Adrenal gland (tissue), 12 donors: ENCODE measurements around the gene C1orf105. TPM values are rescaled to one million over a fixed set of nuclear protein-coding genes. Genes with fewer than 3 reads are reported as not detected.

Experiments used
- DNase-seq, 7 donors: peaks; one replicate each; pipeline ENCODE4 v3.0.0-alpha.2; 2019 to 2020
- H3K27ac ChIP-seq, 5 donors: fragments of 200-600 bp; sonication (generic) in 4 of 5; 1 replicate in 3 of 5; 2 replicates in 2 of 5; pipeline versions ENCODE4 v1.5.1 to v1.8.0; 2016 to 2020; ENCODE audit warnings: mild to moderate bottlenecking in 1 of 5
- H3K27me3 ChIP-seq: fragments of 200-600 bp; 2 replicates; pipeline ENCODE4 v1.8.0; 2021
- H3K36me3 ChIP-seq, 2 donors: fragments of 200-600 bp; replicated peaks in 1 of 2; 1 replicate in 1 of 2; 2 replicates in 1 of 2; pipeline versions ENCODE4 v1.5.1 to v1.8.0; 2018 to 2022
- H3K4me1 ChIP-seq, 2 donors: fragments of 200-600 bp; replicated peaks in 1 of 2; 1 replicate in 1 of 2; 2 replicates in 1 of 2; pipeline versions ENCODE4 v1.5.1 to v1.8.0; 2018 to 2021
- H3K4me3 ChIP-seq, 4 donors: fragments of 200-600 bp; sonication (generic) in 3 of 4; one replicate each; pipeline ENCODE4 v1.5.1; 2016 to 2018
- H3K9me3 ChIP-seq, 3 donors: fragments of 200-600 bp; sonication (generic) in 1 of 3; replicated peaks in 1 of 3; 1 replicate in 2 of 3; 2 replicates in 1 of 3; pipeline versions ENCODE4 v1.5.1 to v1.8.0; 2016 to 2021
- POLR2A ChIP-seq, 2 donors: fragments of 450-650 bp; IDR thresholded peaks; one replicate each; pipeline ENCODE4 v1.6.1; 2017; ENCODE audit warnings: antibody characterized with exemption in 2 of 2, mild to moderate bottlenecking in 2 of 2, moderate library complexity in 1 of 2
- WGBS, 4 donors: extraction: QIAGEN DNeasy Blood & Tissue Kit in 2 of 4; methylation state at CpG; one replicate each; pipeline versions ENCODE4 v1.1.5 to v1.1.7; 2013 to 2017; 5-methylcytosine and 5-hydroxymethylcytosine counted together
- intact Hi-C, 2 donors: fragments of 100-400 bp; cut with DNase I; formaldehyde crosslinking; loops; one replicate each; pipeline versions ENCODE4 v1.14.1 to v1.15.0; 2022 to 2023
- polyA plus RNA-seq, 3 donors: library from polyadenylated mRNA; stranded (reverse); fragments of 200-250 nt in 2 of 3; fragments of 350-450 nt in 1 of 3; fragmentation: Illumina TruSeq in 1 of 3; extraction: RNeasy Lipid Tissue Mini Kit (QIAGEN cat#74804) in 1 of 3; gene quantifications; one replicate each; pipeline ENCODE4 v1.2.3, GENCODE V29; 2013 to 2014
- total RNA-seq, 9 donors: library from RNA; depleted of rRNA in 4 of 9; stranded (reverse); fragments of >200 nt in 4 of 9; fragments of 120-200 nt in 1 of 9; fragmentation: NEBNext Ultra II Directional in 1 of 9; extraction: Animal tissue kit (Norgen Biotek cat#: 25700) in 1 of 9; gene quantifications; one replicate each; pipeline versions ENCODE4 v1.1.0 to v1.2.4, GENCODE V29; 2013 to 2023
- TF ChIP-seq, protein P1 (sequence below), 6 experiments: fragments of 450-650 bp in 4 of 6; fragments of 200-600 bp in 2 of 6; sonication (generic) in 1 of 6; IDR thresholded peaks; 1 replicate in 5 of 6; 2 replicates in 1 of 6; pipeline versions ENCODE4 v1.5.1 to v1.8.0; 2016 to 2021; ENCODE audit warnings: antibody characterized with exemption in 6 of 6, mild to moderate bottlenecking in 2 of 6, moderate library complexity in 1 of 6
- donor health status: healthy with polysubstance abuse.
- donor health status: Bipolar disorder and iron deficiency.
- donor health status: DM: yes; HTN: yes; CAD: no.
- donor health status: DM: no; HTN: no; CAD: no.
- donor health status: DM: no; HTN: no; CAD: no.
- donor health status: DM: yes; HTN: yes; CAD: no.

The C1orf105 gene
- total and polyA plus RNA-seq, 12 donors = 0.37 to 0.80 (median 0.39) TPM; not detected in 9

DNA sequence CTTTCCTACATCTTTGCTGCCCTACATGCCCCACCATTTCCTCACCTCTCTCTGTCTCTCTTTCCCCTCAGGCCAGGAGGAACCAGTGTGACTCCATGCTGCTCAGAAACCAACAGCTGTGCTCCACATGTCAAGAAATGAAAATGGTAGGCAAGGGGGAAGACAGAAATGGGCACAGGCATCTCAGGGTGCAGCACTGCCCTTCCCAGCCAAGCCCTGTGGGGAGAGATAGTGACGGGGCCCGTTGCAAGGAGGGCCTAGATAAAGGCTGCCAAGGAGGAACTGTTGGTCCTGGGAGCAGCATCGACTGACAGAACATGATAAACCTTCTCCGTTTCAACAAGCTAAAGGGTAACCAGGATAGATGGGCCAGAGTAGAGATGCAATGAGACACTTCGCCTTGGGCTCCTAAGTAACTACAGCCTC, 35.9 kb downstream of the C1orf105 start:
- Histone ChIP-seq H3K27me3 (no peaks in the 10 kb centered on the region), H3K4me1 (peaks cover 5 to 33% of the 10 kb centered on the region in 2 donors), H3K4me3 (no peak overlapping the region), H3K9me3 (no peaks in the 10 kb centered on the region), H3K36me3 (no peaks in the 10 kb centered on the region), H3K27ac (no peak overlapping the region)
- intact Hi-C loops = no loop called here
- DNase-seq = no peak
- no peak for TF ChIP-seq POLR2A (IDR thresholded peaks at IDR 0.05)
- TF ChIP-seq, protein P1, sequence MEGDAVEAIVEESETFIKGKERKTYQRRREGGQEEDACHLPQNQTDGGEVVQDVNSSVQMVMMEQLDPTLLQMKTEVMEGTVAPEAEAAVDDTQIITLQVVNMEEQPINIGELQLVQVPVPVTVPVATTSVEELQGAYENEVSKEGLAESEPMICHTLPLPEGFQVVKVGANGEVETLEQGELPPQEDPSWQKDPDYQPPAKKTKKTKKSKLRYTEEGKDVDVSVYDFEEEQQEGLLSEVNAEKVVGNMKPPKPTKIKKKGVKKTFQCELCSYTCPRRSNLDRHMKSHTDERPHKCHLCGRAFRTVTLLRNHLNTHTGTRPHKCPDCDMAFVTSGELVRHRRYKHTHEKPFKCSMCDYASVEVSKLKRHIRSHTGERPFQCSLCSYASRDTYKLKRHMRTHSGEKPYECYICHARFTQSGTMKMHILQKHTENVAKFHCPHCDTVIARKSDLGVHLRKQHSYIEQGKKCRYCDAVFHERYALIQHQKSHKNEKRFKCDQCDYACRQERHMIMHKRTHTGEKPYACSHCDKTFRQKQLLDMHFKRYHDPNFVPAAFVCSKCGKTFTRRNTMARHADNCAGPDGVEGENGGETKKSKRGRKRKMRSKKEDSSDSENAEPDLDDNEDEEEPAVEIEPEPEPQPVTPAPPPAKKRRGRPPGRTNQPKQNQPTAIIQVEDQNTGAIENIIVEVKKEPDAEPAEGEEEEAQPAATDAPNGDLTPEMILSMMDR (IDR thresholded peaks at IDR 0.05) = no peak
- 89 to 96% (median 94%) methylated on average over 5 of the region's 5 CpGs for WGBS, 4 donors

DNA sequence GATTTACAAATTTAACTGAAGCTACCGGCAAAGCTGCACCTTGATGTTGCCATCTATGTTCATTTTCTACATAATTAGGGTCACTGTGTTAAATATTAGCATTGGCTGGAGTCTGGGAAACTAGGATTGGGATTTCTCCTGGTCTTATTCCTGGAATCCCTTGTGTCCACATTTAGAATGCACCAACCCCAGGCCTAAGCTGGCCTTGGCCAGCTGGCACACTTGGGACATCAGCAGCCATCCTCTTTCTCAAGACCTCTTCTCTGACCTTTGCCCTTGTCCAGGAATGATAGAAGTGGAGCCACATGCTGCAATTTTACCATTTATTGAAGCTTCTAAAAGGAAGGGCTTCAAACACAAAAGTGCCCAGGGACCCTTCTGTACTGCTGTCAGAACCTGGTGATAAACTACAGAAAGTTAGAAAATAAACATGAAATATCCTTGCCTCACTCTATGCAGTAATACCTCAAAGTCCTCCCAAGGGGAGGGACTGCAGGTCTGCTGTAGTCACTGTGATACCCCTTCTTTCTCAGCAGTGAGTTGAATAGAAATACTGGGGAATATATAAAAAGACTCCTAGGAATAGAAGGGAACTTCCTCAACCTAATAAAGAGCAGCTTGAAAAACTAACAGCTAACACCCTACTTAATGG, 37.1 kb downstream of the C1orf105 start:
- WGBS, 4 donors = 92 to 100% (median 97%) methylated on average over 1 of the region's 1 CpG
- H3K9me3 ChIP-seq = no peaks in the 10 kb centered on the region
- no peak overlapping the region for H3K4me3 ChIP-seq
- H3K27me3 ChIP-seq = no peaks in the 10 kb centered on the region
- intact Hi-C loops = no loop called here
- peaks cover 5 to 22% of the 10 kb centered on the region in 2 donors for H3K4me1 ChIP-seq
- no peak overlapping the region for H3K27ac ChIP-seq
- no peak for DNase-seq
- TF ChIP-seq POLR2A (IDR thresholded peaks at IDR 0.05) = no peak
- TF ChIP-seq, protein P1 (IDR thresholded peaks at IDR 0.05) = no peak
- H3K36me3 ChIP-seq = no peaks in the 10 kb centered on the region

DNA sequence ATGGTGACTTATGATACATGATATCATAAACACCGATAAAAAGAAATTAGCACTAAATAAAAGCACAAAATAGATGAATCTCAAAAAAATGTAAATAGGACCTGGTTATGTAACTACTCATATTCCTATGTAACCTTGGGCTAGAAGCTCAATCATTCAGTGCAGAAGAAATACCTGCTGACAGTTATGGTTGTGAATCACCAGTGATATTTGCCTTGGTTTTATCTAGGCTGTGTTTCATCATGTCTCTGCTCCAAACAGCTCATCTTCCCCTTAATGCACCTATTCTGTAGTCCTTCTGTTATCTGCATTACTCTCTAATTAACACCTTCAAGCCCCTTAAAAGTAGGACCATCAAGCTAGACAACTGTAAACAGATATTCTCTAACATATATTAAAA, 39.7 kb downstream of the C1orf105 start:
- Histone ChIP-seq H3K4me3 (no peak overlapping the region), H3K27me3 (no peaks in the 10 kb centered on the region), H3K4me1 (peaks cover 0 to 11% of the 10 kb centered on the region in 2 donors), H3K36me3 (no peaks in the 10 kb centered on the region), H3K9me3 (no peaks in the 10 kb centered on the region), H3K27ac (no peak overlapping the region)
- DNase-seq = no peak
- TF ChIP-seq POLR2A (IDR thresholded peaks at IDR 0.05) = no peak
- TF ChIP-seq, protein P1 (IDR thresholded peaks at IDR 0.05) = no peak
- WGBS, 4 donors = 64 to 82% (median 77%) methylated on average over 1 of the region's 1 CpG
- intact Hi-C loops = no loop called here

DNA sequence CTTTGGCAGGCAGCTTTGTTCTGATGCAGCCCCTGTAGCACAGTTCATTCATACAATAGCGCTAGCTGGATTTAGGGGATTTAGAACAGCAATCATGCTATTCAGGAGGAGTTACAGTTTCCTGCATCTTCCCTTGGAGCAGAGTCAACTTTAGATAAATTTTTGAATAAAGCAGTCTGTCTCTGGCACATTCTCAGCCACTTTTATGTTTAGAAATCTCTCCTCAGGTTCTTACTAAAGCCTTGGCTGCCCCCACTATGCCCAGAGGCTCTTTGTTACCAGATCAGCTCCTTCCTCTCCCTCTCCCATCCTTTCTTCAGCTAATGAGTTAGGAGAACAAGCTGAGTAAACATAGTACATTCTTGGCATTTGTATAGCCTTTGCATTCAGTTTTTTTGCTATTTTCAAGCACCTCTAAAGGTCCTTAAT, 40.4 kb downstream of the C1orf105 start:
- no peaks in the 10 kb centered on the region for H3K9me3 ChIP-seq
- WGBS, 4 donors = 72 to 79% (median 76%) methylated on average over 1 of the region's 1 CpG
- no peak for TF ChIP-seq POLR2A (IDR thresholded peaks at IDR 0.05)
- TF ChIP-seq, protein P1 (IDR thresholded peaks at IDR 0.05) = no peak
- no peak overlapping the region for H3K4me3 ChIP-seq
- H3K27ac ChIP-seq = no peak overlapping the region
- DNase-seq = no peak
- intact Hi-C loops = no loop called here
- H3K36me3 ChIP-seq = no peaks in the 10 kb centered on the region
- H3K27me3 ChIP-seq = no peaks in the 10 kb centered on the region
- peaks cover 0 to 11% of the 10 kb centered on the region in 2 donors for H3K4me1 ChIP-seq
